Spleen (tissue), 11 donors: ENCODE results near the gene MAN1B1. TPM values are rescaled to one million over a fixed set of nuclear protein-coding genes. Genes with fewer than 3 reads are reported as not detected.

Source experiments
- DNase-seq: peaks from one replicate; pipeline ENCODE4 v3.0.0-alpha.2; 2020
- H3K27ac ChIP-seq, 8 donors: fragments of 200-600 bp; sonication (generic) in 7 of 8; 1 replicate in 4 of 8; 2 replicates in 4 of 8; pipeline versions ENCODE4 v1.5.0 to v1.8.0; 2016 to 2021; ENCODE audit warnings: inconsistent platforms in 4 of 8, mild to moderate bottlenecking in 4 of 8, moderate library complexity in 1 of 8
- H3K27me3 ChIP-seq, 7 donors: fragments of 200-600 bp; sonication (generic) in 6 of 7; replicated peaks in 1 of 7; 1 replicate in 4 of 7; 2 replicates in 3 of 7; pipeline versions ENCODE4 v1.5.0 to v1.8.0; 2016 to 2021; ENCODE audit warnings: inconsistent platforms in 3 of 7, mild to moderate bottlenecking in 1 of 7
- H3K36me3 ChIP-seq, 6 donors: fragments of 200-600 bp; sonication (generic) in 5 of 6; 1 replicate in 4 of 6; 2 replicates in 2 of 6; pipeline versions ENCODE4 v1.5.0 to v1.8.0; 2016 to 2021; ENCODE audit warnings: inconsistent platforms in 2 of 6
- H3K4me1 ChIP-seq, 6 donors: fragments of 200-600 bp; sonication (generic) in 5 of 6; 1 replicate in 3 of 6; 2 replicates in 3 of 6; pipeline versions ENCODE4 v1.5.0 to v1.8.0; 2016 to 2021; ENCODE audit warnings: inconsistent platforms in 3 of 6
- H3K4me3 ChIP-seq, 8 donors: fragments of 200-600 bp; sonication (generic) in 7 of 8; 1 replicate in 4 of 8; 2 replicates in 4 of 8; pipeline versions ENCODE4 v1.5.0 to v1.8.0; 2016 to 2021; ENCODE audit warnings: inconsistent platforms in 4 of 8, mild to moderate bottlenecking in 4 of 8, moderate library complexity in 2 of 8
- H3K9me3 ChIP-seq, 8 donors: fragments of 200-600 bp; sonication (generic) in 7 of 8; 1 replicate in 4 of 8; 2 replicates in 4 of 8; pipeline versions ENCODE4 v1.5.0 to v1.8.0; 2016 to 2021; ENCODE audit warnings: inconsistent platforms in 4 of 8
- POLR2A ChIP-seq, 3 donors: fragments of 450-650 bp; IDR thresholded peaks; one replicate each; pipeline ENCODE4 v1.5.1; 2017; ENCODE audit warnings: antibody characterized with exemption in 3 of 3, mild to moderate bottlenecking in 1 of 3
- POLR2AphosphoS5 ChIP-seq, 3 donors: sonication (generic); formaldehyde crosslinking; IDR thresholded peaks; one replicate each; pipeline ENCODE4 v1.5.1; 2017; ENCODE audit warnings: antibody characterized with exemption in 3 of 3
- WGBS, 5 donors: extraction: QIAGEN DNeasy Blood & Tissue Kit in 3 of 5; methylation state at CpG; one replicate each; pipeline versions ENCODE4 v1.1.5 to v1.1.7; 2013 to 2018; 5-methylcytosine and 5-hydroxymethylcytosine counted together
- intact Hi-C: fragments of 100-400 bp; cut with DNase I; formaldehyde crosslinking; loops from one replicate; pipeline ENCODE4 v1.15.0; 2023; ENCODE audit warnings: low total_unique reads
- polyA plus RNA-seq, 3 donors: library from polyadenylated mRNA; stranded (reverse); fragments of 200-250 nt; gene quantifications; one replicate each; pipeline ENCODE4 v1.2.1, GENCODE V29; 2013
- total RNA-seq, 7 donors: library from RNA; depleted of rRNA in 3 of 7; stranded (reverse); fragments of >200 nt in 3 of 7; fragmentation: NEBNext Ultra II Directional in 4 of 7; extraction: Animal tissue kit (Norgen Biotek cat#: 25700) in 4 of 7; gene quantifications; one replicate each; pipeline versions ENCODE4 v1.1.0 to v1.2.1, GENCODE V29; 2016 to 2021
- TF ChIP-seq, protein P1 (sequence below), 11 experiments: fragments of 200-600 bp in 7 of 11; fragments of 450-650 bp in 4 of 11; sonication (generic) in 4 of 11; IDR thresholded peaks in 8 of 11; conservative IDR thresholded peaks in 3 of 11; 1 replicate in 7 of 11; 2 replicates in 4 of 11; pipeline versions ENCODE4 v1.4.0 to v1.8.0; 2016 to 2021; ENCODE audit warnings: antibody characterized with exemption in 11 of 11, inconsistent platforms in 4 of 11, mild to moderate bottlenecking in 1 of 11
- donor health status: healthy with polysubstance abuse.
- donor health status: DM: no; HTN: no; CAD: no; lungs with moderate emphysema.
- donor health status: DM: no; HTN: no; CAD: no.
- donor health status: Bipolar disorder and iron deficiency.
- donor health status: healthy.
- donor health status: DM: no; HTN: no; CAD: no.
- donor health status: DM: yes; HTN: yes; CAD: no.

The MAN1B1 gene
- total and polyA plus RNA-seq, 10 donors: 43.2 to 112 (median 52.8) TPM

DNA sequence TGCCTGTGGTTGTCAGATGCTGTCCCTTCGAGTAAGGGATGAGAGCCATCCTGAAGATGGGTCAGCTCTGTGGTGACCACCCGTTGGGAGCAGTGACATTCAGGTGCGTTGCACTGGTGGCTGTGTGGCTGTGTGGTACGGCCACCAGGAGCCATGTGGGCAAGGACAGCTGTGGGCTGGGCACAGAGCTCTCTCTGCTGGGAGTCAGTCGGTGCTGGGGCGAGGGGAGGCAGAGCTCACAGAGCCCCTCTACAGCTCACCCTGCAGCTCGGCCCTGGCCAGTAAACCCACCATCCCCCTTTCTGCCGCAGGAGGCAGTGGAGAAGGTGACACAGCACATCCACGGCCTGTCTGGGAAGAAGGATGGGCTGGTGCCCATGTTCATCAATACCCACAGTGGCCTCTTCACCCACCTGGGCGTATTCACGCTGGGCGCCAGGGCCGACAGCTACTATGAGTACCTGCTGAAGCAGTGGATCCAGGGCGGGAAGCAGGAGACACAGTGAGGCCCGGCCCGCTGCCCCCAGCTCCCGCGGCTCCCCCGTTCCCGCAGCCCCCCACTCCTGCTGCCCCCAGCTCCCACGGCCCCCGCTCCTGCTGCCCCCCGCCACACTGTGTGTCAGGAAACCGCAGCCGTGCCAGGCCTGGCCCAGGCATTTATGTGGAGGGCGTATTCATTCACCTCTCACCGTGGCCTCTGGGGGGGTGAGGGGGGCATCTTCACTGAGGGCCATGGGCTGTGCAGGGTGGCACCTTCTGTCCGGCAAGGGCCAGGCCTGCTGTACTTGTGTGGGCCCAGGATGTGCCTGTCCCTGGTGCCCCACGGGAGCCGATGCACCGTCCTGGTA lies 19.3 kb downstream of the MAN1B1 start:
- Histone ChIP-seq H3K27ac (no peak overlapping the region), H3K9me3 (no peaks in the 10 kb centered on the region), H3K4me1 (no peaks in the 10 kb centered on the region), H3K4me3 (no peak overlapping the region), H3K36me3 (peaks cover 0 to 100% (median 90%) of the 10 kb centered on the region in 6 donors), H3K27me3 (no peaks in the 10 kb centered on the region)
- intact Hi-C loops: no loop called here
- DNase-seq: no peak
- TF ChIP-seq, protein P1, sequence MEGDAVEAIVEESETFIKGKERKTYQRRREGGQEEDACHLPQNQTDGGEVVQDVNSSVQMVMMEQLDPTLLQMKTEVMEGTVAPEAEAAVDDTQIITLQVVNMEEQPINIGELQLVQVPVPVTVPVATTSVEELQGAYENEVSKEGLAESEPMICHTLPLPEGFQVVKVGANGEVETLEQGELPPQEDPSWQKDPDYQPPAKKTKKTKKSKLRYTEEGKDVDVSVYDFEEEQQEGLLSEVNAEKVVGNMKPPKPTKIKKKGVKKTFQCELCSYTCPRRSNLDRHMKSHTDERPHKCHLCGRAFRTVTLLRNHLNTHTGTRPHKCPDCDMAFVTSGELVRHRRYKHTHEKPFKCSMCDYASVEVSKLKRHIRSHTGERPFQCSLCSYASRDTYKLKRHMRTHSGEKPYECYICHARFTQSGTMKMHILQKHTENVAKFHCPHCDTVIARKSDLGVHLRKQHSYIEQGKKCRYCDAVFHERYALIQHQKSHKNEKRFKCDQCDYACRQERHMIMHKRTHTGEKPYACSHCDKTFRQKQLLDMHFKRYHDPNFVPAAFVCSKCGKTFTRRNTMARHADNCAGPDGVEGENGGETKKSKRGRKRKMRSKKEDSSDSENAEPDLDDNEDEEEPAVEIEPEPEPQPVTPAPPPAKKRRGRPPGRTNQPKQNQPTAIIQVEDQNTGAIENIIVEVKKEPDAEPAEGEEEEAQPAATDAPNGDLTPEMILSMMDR (IDR thresholded peaks at IDR 0.05 in 8 of 11, conservative IDR thresholded peaks at IDR 0.05 in 3 of 11): no peak
- TF ChIP-seq POLR2A (IDR thresholded peaks at IDR 0.05) (no peak), POLR2AphosphoS5 (IDR thresholded peaks at IDR 0.05) (no peak)
- 93 to 98% (median 95%) methylated on average over 23 to 31 of the region's 31 CpGs for WGBS, 5 donors

DNA sequence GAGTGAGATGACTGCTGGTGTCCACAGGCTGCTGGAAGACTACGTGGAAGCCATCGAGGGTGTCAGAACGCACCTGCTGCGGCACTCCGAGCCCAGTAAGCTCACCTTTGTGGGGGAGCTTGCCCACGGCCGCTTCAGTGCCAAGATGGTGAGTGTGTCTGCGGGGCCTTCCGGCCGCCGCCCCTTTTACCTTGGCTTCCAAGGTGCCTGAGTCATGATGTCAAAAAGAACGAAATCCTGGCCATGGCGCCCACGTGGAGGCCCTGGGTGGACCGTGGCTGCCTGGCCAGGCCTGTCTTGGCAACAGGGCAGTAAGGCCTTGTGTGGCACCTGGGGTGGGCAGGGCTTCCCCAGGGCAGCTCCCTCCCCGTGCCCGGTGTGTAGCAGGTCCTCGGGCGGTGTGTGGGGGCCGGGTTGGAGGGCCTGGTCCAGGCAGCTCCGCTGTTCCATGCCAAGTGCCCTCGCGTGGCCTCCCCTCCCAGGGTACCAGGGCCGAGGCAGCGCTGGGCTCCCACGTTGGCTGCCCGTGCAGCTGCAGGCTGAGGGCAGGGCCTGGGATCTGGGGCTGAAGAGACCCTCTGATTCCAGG lies 20.0 kb downstream of the MAN1B1 start:
- H3K36me3 ChIP-seq: peaks cover 0 to 100% (median 89%) of the 10 kb centered on the region in 6 donors
- no peak for DNase-seq
- intact Hi-C loops: no loop called here
- H3K27me3 ChIP-seq: no peaks in the 10 kb centered on the region
- TF ChIP-seq POLR2AphosphoS5 (IDR thresholded peaks at IDR 0.05) (peak in 1 of 3 donors; percentile 2), POLR2A (IDR thresholded peaks at IDR 0.05) (no peak)
- TF ChIP-seq, protein P1 (IDR thresholded peaks at IDR 0.05 in 8 of 11, conservative IDR thresholded peaks at IDR 0.05 in 3 of 11): no peak
- WGBS, 5 donors: 94 to 96% (median 95%) methylated on average over 11 to 27 of the region's 27 CpGs
- no peak overlapping the region for H3K27ac ChIP-seq
- no peak overlapping the region for H3K4me3 ChIP-seq
- no peaks in the 10 kb centered on the region for H3K4me1 ChIP-seq
- H3K9me3 ChIP-seq: no peaks in the 10 kb centered on the region

DNA sequence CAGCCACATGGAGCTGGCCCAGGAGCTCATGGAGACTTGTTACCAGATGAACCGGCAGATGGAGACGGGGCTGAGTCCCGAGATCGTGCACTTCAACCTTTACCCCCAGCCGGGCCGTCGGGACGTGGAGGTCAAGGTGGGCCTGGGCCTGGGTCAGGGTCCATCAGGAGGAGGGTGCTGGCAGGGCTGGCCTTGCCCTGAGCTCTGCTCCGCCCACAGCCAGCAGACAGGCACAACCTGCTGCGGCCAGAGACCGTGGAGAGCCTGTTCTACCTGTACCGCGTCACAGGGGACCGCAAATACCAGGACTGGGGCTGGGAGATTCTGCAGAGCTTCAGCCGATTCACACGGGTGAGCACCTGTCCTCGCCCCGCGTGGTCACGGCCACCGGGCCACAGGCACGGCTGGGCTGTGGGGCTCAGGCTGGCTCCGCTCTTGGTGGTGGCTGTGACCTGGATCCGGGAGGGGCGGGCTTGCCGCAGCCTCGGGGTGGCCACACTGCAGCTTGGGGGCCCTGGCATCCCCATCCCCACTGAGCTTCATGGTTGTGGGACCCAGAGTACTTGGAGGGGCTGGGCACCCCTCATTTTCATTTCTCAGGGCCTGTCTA lies 20.6 kb downstream of the MAN1B1 start:
- H3K36me3 ChIP-seq: peaks cover 0 to 100% (median 89%) of the 10 kb centered on the region in 6 donors
- H3K4me3 ChIP-seq: no peak overlapping the region
- no peaks in the 10 kb centered on the region for H3K27me3 ChIP-seq
- H3K4me1 ChIP-seq: peaks cover 0 to 2% (median 0%) of the 10 kb centered on the region in 6 donors
- DNase-seq: no peak
- TF ChIP-seq POLR2A (IDR thresholded peaks at IDR 0.05) (no peak), POLR2AphosphoS5 (IDR thresholded peaks at IDR 0.05) (no peak)
- TF ChIP-seq, protein P1 (IDR thresholded peaks at IDR 0.05 in 8 of 11, conservative IDR thresholded peaks at IDR 0.05 in 3 of 11): no peak
- intact Hi-C loops: no loop called here
- H3K9me3 ChIP-seq: no peaks in the 10 kb centered on the region
- 90 to 100% (median 93%) methylated on average over 6 to 27 of the region's 27 CpGs for WGBS, 5 donors
- no peak overlapping the region for H3K27ac ChIP-seq

DNA sequence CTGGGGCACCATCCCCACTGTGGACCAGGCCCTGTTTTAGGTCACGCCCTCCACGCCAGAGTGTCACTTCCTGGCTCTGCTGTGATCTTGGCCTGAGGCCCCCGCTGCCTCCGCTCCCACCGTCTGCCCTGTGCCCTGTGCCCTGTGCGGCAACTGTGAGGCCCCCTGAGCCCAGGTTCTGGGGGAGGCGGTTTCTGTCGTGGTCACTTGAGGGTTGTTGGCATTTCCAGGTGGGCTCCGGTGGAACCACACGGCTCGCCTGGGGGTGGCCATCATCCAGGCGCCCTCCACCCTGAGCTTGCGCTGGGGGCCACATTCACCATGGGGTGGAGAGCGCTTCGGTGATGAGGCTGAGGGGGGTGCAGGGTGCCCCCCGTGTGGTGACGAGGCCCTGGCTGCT lies 21.2 kb downstream of the MAN1B1 start:
- no peak overlapping the region for H3K27ac ChIP-seq
- no peak overlapping the region for H3K4me3 ChIP-seq
- TF ChIP-seq POLR2A (IDR thresholded peaks at IDR 0.05) (no peak), POLR2AphosphoS5 (IDR thresholded peaks at IDR 0.05) (peak in 1 of 3 donors; percentile 54)
- TF ChIP-seq, protein P1 (IDR thresholded peaks at IDR 0.05 in 8 of 11, conservative IDR thresholded peaks at IDR 0.05 in 3 of 11): no peak
- intact Hi-C loops: no loop called here
- H3K27me3 ChIP-seq: no peaks in the 10 kb centered on the region
- peaks cover 0 to 100% (median 93%) of the 10 kb centered on the region in 6 donors for H3K36me3 ChIP-seq
- no peaks in the 10 kb centered on the region for H3K9me3 ChIP-seq
- DNase-seq: no peak
- peaks cover 0 to 7% (median 2%) of the 10 kb centered on the region in 6 donors for H3K4me1 ChIP-seq
- WGBS, 5 donors: 90 to 97% (median 93%) methylated on average over 2 to 17 of the region's 17 CpGs
